Trophoblast cell (in vitro differentiated cells and primary cell): Measurements from ENCODE around the gene MCL1.
A peak's percentile ranks its signal among the peaks of the same experiment; 100 is the strongest.
"Not testable (repeated sequence)": the region's sequence is repeated elsewhere in the genome, so short reads cannot be mapped to it uniquely, and the experiment has no call there.

ENCODE experiments used
- DNase-seq, 2 donors: peaks; one replicate each; pipeline ENCODE4 v3.0.0-alpha.2; 2016
- H2AFZ ChIP-seq: 2 replicates; pipeline ENCODE4 v1.6.1; 2013; ENCODE audit warnings: low read length, moderate library complexity, mild to moderate bottlenecking; ENCODE audit not compliant: insufficient read depth, poor library complexity
- H2AK5ac ChIP-seq: 2 replicates; pipeline ENCODE4 v1.6.1; 2013; ENCODE audit warnings: mild to moderate bottlenecking, low read length
- H2BK120ac ChIP-seq: 2 replicates; pipeline ENCODE4 v1.6.1; 2013; ENCODE audit warnings: low read length, mild to moderate bottlenecking, moderate library complexity; ENCODE audit not compliant: insufficient read depth, poor library complexity
- H2BK12ac ChIP-seq: 2 replicates; pipeline ENCODE4 v1.6.1; 2013; ENCODE audit warnings: mild to moderate bottlenecking, low read length, moderate library complexity
- H2BK5ac ChIP-seq: 2 replicates; pipeline ENCODE4 v1.6.1; 2013; ENCODE audit warnings: low read length, low read depth, moderate library complexity, mild to moderate bottlenecking; ENCODE audit not compliant: poor library complexity
- H3K14ac ChIP-seq: 2 replicates; pipeline ENCODE4 v1.6.1; 2013; ENCODE audit warnings: mild to moderate bottlenecking, low read length
- H3K18ac ChIP-seq: 2 replicates; pipeline ENCODE4 v1.6.1; 2013; ENCODE audit warnings: mild to moderate bottlenecking, low read length
- H3K23ac ChIP-seq: 2 replicates; pipeline ENCODE4 v1.6.1; 2013; ENCODE audit warnings: low read length
- H3K27ac ChIP-seq: 2 replicates; pipeline ENCODE4 v1.5.1; 2013; ENCODE audit warnings: low read depth, mild to moderate bottlenecking, inconsistent platforms, low read length, moderate library complexity
- H3K27me3 ChIP-seq: 2 replicates; pipeline ENCODE4 v1.6.1; 2013; ENCODE audit warnings: inconsistent platforms, mild to moderate bottlenecking, low read length, moderate library complexity; ENCODE audit not compliant: insufficient read depth
- H3K36me3 ChIP-seq, 2 experiments: 1 replicate in 1 of 2; 2 replicates in 1 of 2; pipeline ENCODE4 v1.6.1; 2013; ENCODE audit warnings: low read length in 2 of 2, mild to moderate bottlenecking in 2 of 2, moderate library complexity in 1 of 2; ENCODE audit not compliant: insufficient read depth in 2 of 2, control insufficient read depth in 1 of 2
- H3K4ac ChIP-seq: 2 replicates; pipeline ENCODE4 v1.6.1; 2013; ENCODE audit warnings: low read depth, mild to moderate bottlenecking, low read length, moderate library complexity
- H3K4me1 ChIP-seq, 2 experiments: 1 replicate in 1 of 2; 2 replicates in 1 of 2; pipeline ENCODE4 v1.6.1; 2013; ENCODE audit warnings: low read length in 2 of 2, mild to moderate bottlenecking in 2 of 2, moderate library complexity in 1 of 2; ENCODE audit not compliant: insufficient read depth in 2 of 2, control insufficient read depth in 1 of 2
- H3K4me2 ChIP-seq: 2 replicates; pipeline ENCODE4 v1.6.1; 2013; ENCODE audit warnings: inconsistent platforms, mild to moderate bottlenecking, low read length, moderate library complexity
- H3K4me3 ChIP-seq: 2 replicates; pipeline ENCODE4 v1.5.1; 2013; ENCODE audit warnings: mild to moderate bottlenecking, low read depth, low read length, inconsistent platforms
- H3K79me1 ChIP-seq: one replicate; pipeline ENCODE4 v1.6.1; 2013; ENCODE audit warnings: low read length
- H3K79me2 ChIP-seq: 2 replicates; pipeline ENCODE4 v1.6.1; 2013; ENCODE audit warnings: low read length, mild to moderate bottlenecking; ENCODE audit not compliant: control insufficient read depth, insufficient read depth, poor library complexity
- H3K9ac ChIP-seq: 2 replicates; pipeline ENCODE4 v1.6.1; 2013; ENCODE audit warnings: mild to moderate bottlenecking, low read length
- H3K9me3 ChIP-seq: 2 replicates; pipeline ENCODE4 v1.6.1; 2013; ENCODE audit warnings: low read depth, mild to moderate bottlenecking, control low read depth, inconsistent platforms, low read length; ENCODE audit not compliant: insufficient read depth
- H4K12ac ChIP-seq: 2 replicates; pipeline ENCODE4 v1.6.1; 2013; ENCODE audit warnings: low read depth, mild to moderate bottlenecking, low read length, moderate library complexity
- H4K8ac ChIP-seq: 2 replicates; pipeline ENCODE4 v1.6.1; 2013; ENCODE audit warnings: low read depth, mild to moderate bottlenecking, low read length, moderate library complexity
- H4K91ac ChIP-seq: one replicate; pipeline ENCODE4 v1.6.1; 2013; ENCODE audit warnings: low read depth, mild to moderate bottlenecking, low read length, moderate library complexity
- WGBS: extraction: QIAGEN DNeasy Blood & Tissue Kit; methylation state at CpG from one replicate; pipeline ENCODE4 v1.1.7; 2013; ENCODE audit warnings: missing lambda C conversion rate; ENCODE audit not compliant: insufficient read length, insufficient coverage; ENCODE audit errors: extremely low coverage; 5-methylcytosine and 5-hydroxymethylcytosine counted together

MCL1 gene

GRCh38 chr1:150605451-150605731 lies 26.0 kb upstream of the MCL1 start:
- not testable (repeated sequence) for H3K23ac ChIP-seq, H2BK120ac ChIP-seq, H3K9me3 ChIP-seq, H3K4ac ChIP-seq, H3K27me3 ChIP-seq, H3K18ac ChIP-seq, H3K4me3 ChIP-seq, H3K79me2 ChIP-seq, H4K8ac ChIP-seq, H3K9ac ChIP-seq, H3K4me1 ChIP-seq, DNase-seq, H4K12ac ChIP-seq, H3K4me2 ChIP-seq, H3K14ac ChIP-seq, H2BK5ac ChIP-seq, H2AFZ ChIP-seq, H3K36me3 ChIP-seq
- no CpG with 5 or more reads among the region's 3 CpGs for WGBS
- Histone ChIP-seq H2AK5ac (peak overlapping the region; percentile 98), H3K79me1 (peaks cover 11% of the 10 kb centered on the region), H4K91ac (peak overlapping the region; percentile 96), H2BK12ac (peak overlapping the region; percentile 77), H3K27ac (peak overlapping the region; percentile 94)

GRCh38 chr1:150604226-150604588 lies 24.8 kb upstream of the MCL1 start:
- Histone ChIP-seq H3K36me3 (peaks cover 3 to 6% of the 10 kb centered on the region in 2 experiments), H2BK120ac (peak overlapping the region; percentile 57), H3K4ac (no peak overlapping the region), H3K4me3 (no peak overlapping the region), H2AK5ac (peak overlapping the region; percentile 39), H3K9me3 (no peaks in the 10 kb centered on the region), H2BK5ac (peak overlapping the region; percentile 76), H4K8ac (no peak overlapping the region), H3K18ac (no peak overlapping the region), H3K23ac (no peak overlapping the region), H3K79me1 (peaks cover 9% of the 10 kb centered on the region), H3K79me2 (no peaks in the 10 kb centered on the region), H2AFZ (no peak overlapping the region), H4K91ac (peak overlapping the region; percentile 60), H3K9ac (no peak overlapping the region), H2BK12ac (peak overlapping the region; percentile 94), H3K27me3 (no peaks in the 10 kb centered on the region), H3K27ac (peak overlapping the region; percentile 94), H3K4me2 (peak overlapping the region; percentile 25), H3K4me1 (peaks cover 4 to 7% of the 10 kb centered on the region in 2 experiments), H4K12ac (no peak overlapping the region), H3K14ac (peak overlapping the region; percentile 73)
- WGBS = no CpG with 5 or more reads among the region's 2 CpGs
- DNase-seq = no peak

- H3K79me1 ChIP-seq = peaks cover 9% of the 10 kb centered on the region
- no peak for DNase-seq
- no peak overlapping the region for H4K12ac ChIP-seq
- H3K4me2 ChIP-seq = no peak overlapping the region
- no peak overlapping the region for H2BK12ac ChIP-seq
- H3K36me3 ChIP-seq = peaks cover 3 to 6% of the 10 kb centered on the region in 2 experiments
- no peak overlapping the region for H2AFZ ChIP-seq
- no peak overlapping the region for H3K4me3 ChIP-seq
- no peak overlapping the region for H3K23ac ChIP-seq
- no peak overlapping the region for H3K14ac ChIP-seq
- H3K18ac ChIP-seq = no peak overlapping the region
- H3K27me3 ChIP-seq = no peaks in the 10 kb centered on the region
- H3K4me1 ChIP-seq = peaks cover 4 to 7% of the 10 kb centered on the region in 2 experiments
- H3K27ac ChIP-seq = no peak overlapping the region
- H2AK5ac ChIP-seq = no peak overlapping the region
- H4K91ac ChIP-seq = no peak overlapping the region
- H2BK120ac ChIP-seq = no peak overlapping the region
- no peak overlapping the region for H2BK5ac ChIP-seq
- H3K4ac ChIP-seq = no peak overlapping the region
- H3K9me3 ChIP-seq = no peaks in the 10 kb centered on the region
- H4K8ac ChIP-seq = no peak overlapping the region
- H3K79me2 ChIP-seq = no peaks in the 10 kb centered on the region
- H3K9ac ChIP-seq = no peak overlapping the region
- WGBS = no CpG with 5 or more reads among the region's 3 CpGs
Observed at GRCh38 chr1:150603711-150604110, 24.3 kb upstream of the MCL1 start.

- not testable (repeated sequence) for H3K79me2 ChIP-seq, H2AFZ ChIP-seq, H3K4ac ChIP-seq, H2BK5ac ChIP-seq, H2BK12ac ChIP-seq, H3K36me3 ChIP-seq, H3K4me1 ChIP-seq, H3K14ac ChIP-seq, H4K12ac ChIP-seq, H3K27ac ChIP-seq, H3K79me1 ChIP-seq, H3K4me3 ChIP-seq, H4K91ac ChIP-seq, H4K8ac ChIP-seq, H3K18ac ChIP-seq, H3K4me2 ChIP-seq, H3K9me3 ChIP-seq, H3K27me3 ChIP-seq, H3K9ac ChIP-seq, DNase-seq, H2BK120ac ChIP-seq, H3K23ac ChIP-seq, H2AK5ac ChIP-seq
- no CpG with 5 or more reads among the region's 12 CpGs for WGBS
Observed at GRCh38 chr1:150602372-150602771, 23.0 kb upstream of the MCL1 start.

- Histone ChIP-seq H3K4ac (no peak overlapping the region), H3K36me3 (peaks cover 3 to 6% of the 10 kb centered on the region in 2 experiments), H4K91ac (no peak overlapping the region), H3K14ac (no peak overlapping the region), H2AK5ac (no peak overlapping the region), H3K9me3 (no peaks in the 10 kb centered on the region), H2BK120ac (no peak overlapping the region), H3K27me3 (no peaks in the 10 kb centered on the region), H3K23ac (no peak overlapping the region), H4K8ac (no peak overlapping the region), H3K18ac (no peak overlapping the region), H3K9ac (no peak overlapping the region), H3K4me1 (peaks cover 4 to 7% of the 10 kb centered on the region in 2 experiments), H3K4me2 (no peak overlapping the region), H2BK12ac (no peak overlapping the region), H2AFZ (no peak overlapping the region), H3K4me3 (no peak overlapping the region), H2BK5ac (no peak overlapping the region), H3K79me2 (no peaks in the 10 kb centered on the region), H4K12ac (no peak overlapping the region), H3K27ac (no peak overlapping the region), H3K79me1 (peaks cover 9% of the 10 kb centered on the region)
- no peak for DNase-seq
Observed at GRCh38 chr1:150601540-150601939, 22.1 kb upstream of the MCL1 start.
